DND-41 (cell line): ENCODE measurements around the gene ZNRF4.

Experiments used
- ATAC-seq: fragments of 200-7000 bp; cut with Tn5 transposase; 3 replicates; pipeline ENCODE4 v1.9.1; 2021; ENCODE audit warnings: low read depth; ENCODE audit not compliant: insufficient read depth
- DNase-seq: peaks from one replicate; pipeline ENCODE4 v3.0.0-alpha.2; 2020
- H2AFZ ChIP-seq: 2 replicates; pipeline ENCODE4 v1.6.0; 2012; ENCODE audit warnings: low read depth, low read length
- H3K27ac ChIP-seq: 2 replicates; pipeline ENCODE4 v1.5.1; 2012; ENCODE audit warnings: low read length, inconsistent platforms
- H3K27me3 ChIP-seq: fragments of 200-600 bp; sonication (generic); 2 replicates; pipeline ENCODE4 v1.6.0; 2012; ENCODE audit warnings: low read length, mild to moderate bottlenecking, inconsistent platforms; ENCODE audit not compliant: insufficient read depth, poor library complexity
- H3K36me3 ChIP-seq: 2 replicates; pipeline ENCODE4 v1.5.1; 2012; ENCODE audit warnings: low read length, inconsistent platforms; ENCODE audit not compliant: insufficient read depth
- H3K4me1 ChIP-seq: 2 replicates; pipeline ENCODE4 v1.5.1; 2012; ENCODE audit warnings: mild to moderate bottlenecking, low read length; ENCODE audit not compliant: insufficient read depth
- H3K4me2 ChIP-seq: 2 replicates; pipeline ENCODE4 v1.6.0; 2012; ENCODE audit warnings: mild to moderate bottlenecking, moderate library complexity, low read length, inconsistent platforms; ENCODE audit not compliant: insufficient read depth
- H3K4me3 ChIP-seq, 2 experiments: fragments of 200-600 bp in 1 of 2; shearing (Covaris generic) in 1 of 2; 2 replicates each; pipeline ENCODE4 v1.5.1; 2012 to 2016; ENCODE audit warnings: inconsistent platforms in 2 of 2, low read length in 2 of 2, mild to moderate bottlenecking in 2 of 2, low read depth in 1 of 2, moderate library complexity in 1 of 2
- H3K79me2 ChIP-seq: 2 replicates; pipeline ENCODE4 v1.6.0; 2012; ENCODE audit warnings: low read length, inconsistent platforms; ENCODE audit not compliant: insufficient read depth
- H3K9ac ChIP-seq: 2 replicates; pipeline ENCODE4 v1.6.0; 2012; ENCODE audit warnings: low read depth, mild to moderate bottlenecking, inconsistent platforms, low read length, moderate library complexity
- H3K9me3 ChIP-seq: 2 replicates; pipeline ENCODE4 v1.5.1; 2012; ENCODE audit warnings: low read length, moderate library complexity, mild to moderate bottlenecking, inconsistent platforms; ENCODE audit not compliant: insufficient read depth, severe bottlenecking
- H4K20me1 ChIP-seq: 2 replicates; pipeline ENCODE4 v1.6.0; 2012; ENCODE audit warnings: low read length; ENCODE audit not compliant: insufficient read depth
- EZH2 ChIP-seq: IDR thresholded peaks from 3 replicates; pipeline ENCODE4 v1.6.1; 2012; ENCODE audit warnings: borderline replicate concordance, low read depth, mild to moderate bottlenecking, moderate library complexity, low read length, inconsistent platforms; ENCODE audit not compliant: severe bottlenecking
- TF ChIP-seq, protein P1 (sequence below): IDR thresholded peaks from 2 replicates; pipeline ENCODE4 v1.5.1; 2012; ENCODE audit warnings: borderline replicate concordance, low read length, moderate library complexity, mild to moderate bottlenecking; ENCODE audit not compliant: poor library complexity, severe bottlenecking; ENCODE audit errors: extremely low read depth

The ZNRF4 gene

DNA sequence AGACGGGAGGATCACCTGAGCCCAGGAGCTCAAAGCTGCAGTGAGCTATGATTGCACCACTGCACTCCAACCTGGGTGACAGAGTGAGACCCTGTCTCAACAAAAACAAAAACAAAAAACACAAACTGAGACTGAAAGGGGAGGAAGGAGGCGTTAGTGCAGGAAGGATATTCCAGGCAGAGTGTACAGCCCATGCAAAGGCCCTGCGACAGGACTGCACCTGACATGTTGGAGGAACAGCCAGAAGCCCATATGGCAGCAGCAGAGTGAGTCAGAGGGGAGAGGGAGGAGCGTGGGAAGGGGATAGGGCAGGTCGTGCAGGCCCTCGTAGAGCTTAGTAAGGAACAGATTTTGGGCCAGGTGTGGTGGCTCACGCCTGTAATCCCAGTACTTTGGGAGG is 3.2 kb downstream of the ZNRF4 start:
- DNase-seq (no peak), ATAC-seq (no peak)
- TF ChIP-seq, protein P1, sequence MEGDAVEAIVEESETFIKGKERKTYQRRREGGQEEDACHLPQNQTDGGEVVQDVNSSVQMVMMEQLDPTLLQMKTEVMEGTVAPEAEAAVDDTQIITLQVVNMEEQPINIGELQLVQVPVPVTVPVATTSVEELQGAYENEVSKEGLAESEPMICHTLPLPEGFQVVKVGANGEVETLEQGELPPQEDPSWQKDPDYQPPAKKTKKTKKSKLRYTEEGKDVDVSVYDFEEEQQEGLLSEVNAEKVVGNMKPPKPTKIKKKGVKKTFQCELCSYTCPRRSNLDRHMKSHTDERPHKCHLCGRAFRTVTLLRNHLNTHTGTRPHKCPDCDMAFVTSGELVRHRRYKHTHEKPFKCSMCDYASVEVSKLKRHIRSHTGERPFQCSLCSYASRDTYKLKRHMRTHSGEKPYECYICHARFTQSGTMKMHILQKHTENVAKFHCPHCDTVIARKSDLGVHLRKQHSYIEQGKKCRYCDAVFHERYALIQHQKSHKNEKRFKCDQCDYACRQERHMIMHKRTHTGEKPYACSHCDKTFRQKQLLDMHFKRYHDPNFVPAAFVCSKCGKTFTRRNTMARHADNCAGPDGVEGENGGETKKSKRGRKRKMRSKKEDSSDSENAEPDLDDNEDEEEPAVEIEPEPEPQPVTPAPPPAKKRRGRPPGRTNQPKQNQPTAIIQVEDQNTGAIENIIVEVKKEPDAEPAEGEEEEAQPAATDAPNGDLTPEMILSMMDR = no peak
- TF ChIP-seq EZH2 = no peak
- Histone ChIP-seq H3K4me3 (no peak overlapping the region), H3K27ac (no peak overlapping the region), H3K9ac (no peak overlapping the region), H3K27me3 (no peaks in the 10 kb centered on the region), H3K79me2 (no peaks in the 10 kb centered on the region), H3K9me3 (no peaks in the 10 kb centered on the region), H3K4me1 (no peaks in the 10 kb centered on the region), H4K20me1 (no peaks in the 10 kb centered on the region; the same call in 1 of the 2 replicates), H3K36me3 (no peaks in the 10 kb centered on the region), H3K4me2 (no peak overlapping the region), H2AFZ (no peak overlapping the region)

DNA sequence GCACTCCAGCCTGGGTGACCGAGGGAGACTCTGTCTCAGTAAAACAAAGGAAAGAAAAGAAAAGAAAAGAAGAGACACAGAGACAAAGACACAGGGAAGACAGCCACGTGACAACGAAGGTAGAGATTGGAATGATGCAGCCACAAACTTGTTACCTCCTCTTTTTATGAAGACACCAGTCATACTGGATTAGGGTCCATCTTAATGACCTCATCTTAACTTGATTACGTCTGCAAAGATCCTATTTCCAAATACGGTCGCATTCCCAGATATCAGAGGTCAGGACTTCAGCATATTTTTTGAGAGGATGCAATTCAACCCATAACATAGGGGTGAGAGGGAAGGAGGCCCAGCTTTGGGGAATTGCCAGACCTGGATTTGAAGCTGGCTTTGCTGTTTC is 4.1 kb downstream of the ZNRF4 start:
- Histone ChIP-seq H3K36me3 (no peaks in the 10 kb centered on the region), H3K27ac (no peak overlapping the region), H3K27me3 (no peaks in the 10 kb centered on the region), H3K4me1 (no peaks in the 10 kb centered on the region), H3K79me2 (no peaks in the 10 kb centered on the region), H3K4me2 (no peak overlapping the region), H3K9me3 (no peaks in the 10 kb centered on the region), H4K20me1 (no peaks in the 10 kb centered on the region), H2AFZ (no peak overlapping the region), H3K4me3 (no peak overlapping the region), H3K9ac (no peak overlapping the region)
- no peak for DNase-seq
- no peak for ATAC-seq
- no peak for TF ChIP-seq EZH2
- TF ChIP-seq, protein P1 = no peak

DNA sequence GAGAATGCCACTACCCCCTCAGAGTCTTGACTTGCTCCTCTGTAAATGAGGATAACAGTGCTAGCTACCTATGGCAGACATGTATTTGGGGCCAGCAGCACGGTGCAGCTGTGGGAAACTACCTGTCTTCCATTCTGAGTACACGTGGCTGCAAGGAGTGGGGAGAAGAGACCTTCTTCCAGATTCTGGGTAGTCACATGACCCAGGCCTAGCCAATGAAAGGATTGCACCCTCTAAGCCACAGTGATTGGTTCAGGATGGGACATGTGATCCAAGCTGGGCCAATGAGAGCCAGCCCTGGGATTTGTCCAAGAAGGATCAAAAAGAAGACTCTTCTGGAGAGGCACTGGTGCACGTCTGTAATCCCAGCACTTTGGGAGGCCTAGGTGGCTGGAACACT is 5.5 kb downstream of the ZNRF4 start:
- Histone ChIP-seq H3K9me3 (no peaks in the 10 kb centered on the region), H3K4me2 (no peak overlapping the region), H2AFZ (no peak overlapping the region), H3K4me1 (no peaks in the 10 kb centered on the region), H3K79me2 (no peaks in the 10 kb centered on the region), H3K9ac (no peak overlapping the region), H3K36me3 (no peaks in the 10 kb centered on the region), H3K27me3 (no peaks in the 10 kb centered on the region), H3K4me3 (no peak overlapping the region), H4K20me1 (no peaks in the 10 kb centered on the region), H3K27ac (no peak overlapping the region)
- no peak for DNase-seq
- no peak for TF ChIP-seq EZH2
- TF ChIP-seq, protein P1 = no peak
- ATAC-seq = no peak; the same call in 2 of the 3 replicates

DNA sequence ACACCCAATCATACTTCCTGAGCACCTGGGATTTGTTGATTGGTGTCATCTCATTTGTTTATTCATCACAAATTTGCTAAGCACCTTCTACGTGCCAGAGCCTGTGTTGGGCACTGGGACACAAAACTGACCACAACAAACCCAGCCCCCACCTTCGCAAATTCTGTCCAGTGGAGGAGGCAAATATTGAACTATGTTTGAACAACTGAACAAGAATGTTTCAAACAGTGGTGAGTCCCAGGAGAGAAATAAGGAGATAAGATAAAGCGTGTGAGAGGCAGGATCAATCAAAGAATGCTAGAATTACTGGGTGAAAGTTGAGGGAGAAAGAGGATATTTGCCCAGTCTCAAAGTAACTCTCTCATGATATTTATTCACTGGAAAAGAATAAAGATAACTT is 8.7 kb downstream of the ZNRF4 start:
- Histone ChIP-seq H3K27ac (no peak overlapping the region), H3K79me2 (no peaks in the 10 kb centered on the region), H3K4me1 (no peaks in the 10 kb centered on the region), H3K27me3 (no peaks in the 10 kb centered on the region), H3K4me2 (no peak overlapping the region), H2AFZ (no peak overlapping the region), H4K20me1 (no peaks in the 10 kb centered on the region), H3K9me3 (no peaks in the 10 kb centered on the region), H3K9ac (no peak overlapping the region), H3K36me3 (no peaks in the 10 kb centered on the region), H3K4me3 (no peak overlapping the region)
- ATAC-seq (no peak), DNase-seq (no peak)
- no peak for TF ChIP-seq EZH2
- TF ChIP-seq, protein P1 = no peak
